Urinary bladder (tissue), 4 donors: Measurements from ENCODE around the gene KRTAP10-9. TPM values are rescaled to one million over a fixed set of nuclear protein-coding genes. Genes with fewer than 3 reads are reported as not detected.
"Not testable (repeated sequence)": the region's sequence is repeated elsewhere in the genome, so short reads cannot be mapped to it uniquely, and the experiment has no call there.

Experiments used
- DNase-seq: peaks from one replicate; pipeline ENCODE4 v3.0.0-alpha.2; 2015; ENCODE audit errors: extremely low spot score
- H3K27ac ChIP-seq: one replicate; pipeline ENCODE4 v1.5.1; 2013; ENCODE audit warnings: low read depth, mild to moderate bottlenecking, moderate library complexity
- H3K36me3 ChIP-seq: one replicate; pipeline ENCODE4 v1.6.1; 2013; ENCODE audit warnings: mild to moderate bottlenecking, moderate library complexity; ENCODE audit not compliant: insufficient read depth
- H3K4me1 ChIP-seq: one replicate; pipeline ENCODE4 v1.6.1; 2013; ENCODE audit warnings: mild to moderate bottlenecking, moderate library complexity; ENCODE audit not compliant: insufficient read depth
- H3K4me3 ChIP-seq: one replicate; pipeline ENCODE4 v1.5.1; 2013; ENCODE audit warnings: low read depth, low read length
- WGBS: extraction: QIAGEN DNeasy Blood & Tissue Kit; methylation state at CpG from one replicate; pipeline ENCODE4 v1.1.7; 2013; 5-methylcytosine and 5-hydroxymethylcytosine counted together
- polyA plus RNA-seq: library from polyadenylated mRNA; stranded (reverse); fragments of 200-250 nt; gene quantifications from one replicate; pipeline ENCODE4 v1.2.3, GENCODE V29; 2013
- total RNA-seq: library from RNA; depleted of rRNA; stranded (reverse); fragments of >200 nt; gene quantifications from one replicate; pipeline ENCODE4 v1.2.3, GENCODE V29; 2014
- donor health status: healthy with polysubstance abuse.
- donor health status: healthy.

The KRTAP10-9 gene
- total and polyA plus RNA-seq, 2 donors, result not detected

DNA sequence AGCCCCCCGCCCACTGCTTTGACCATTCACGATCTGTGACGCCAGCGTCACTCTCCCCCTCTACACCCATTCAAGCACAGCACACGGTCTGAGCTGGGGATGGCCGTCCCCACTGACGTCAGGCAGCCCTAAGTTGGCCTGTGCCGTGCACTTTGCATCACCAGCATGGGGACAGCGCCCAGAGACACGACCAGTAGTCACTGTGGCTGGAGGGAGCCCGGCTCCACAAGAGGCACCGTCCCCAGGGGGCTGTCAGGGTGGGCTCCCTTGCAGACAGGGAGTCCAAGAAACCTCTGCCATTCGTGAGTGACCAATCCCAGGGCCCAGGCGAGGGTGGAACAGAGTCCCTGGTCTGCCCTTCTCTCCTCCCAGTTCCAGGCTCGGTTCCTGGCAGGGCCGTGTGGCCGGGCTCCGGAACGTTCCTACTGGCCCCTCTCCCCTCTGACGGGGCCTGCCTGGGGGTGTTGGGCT is 12.7 kb upstream of the KRTAP10-9 start:
- Histone ChIP-seq H3K4me1 (no peaks in the 10 kb centered on the region), H3K36me3 (no peaks in the 10 kb centered on the region), H3K27ac (no peak overlapping the region), H3K4me3 (no peak overlapping the region)
- 75% methylated on average over 20 of the region's 20 CpGs for WGBS
- DNase-seq, result no peak

- Histone ChIP-seq H3K36me3 (no peaks in the 10 kb centered on the region), H3K4me1 (no peaks in the 10 kb centered on the region), H3K4me3 (no peak overlapping the region), H3K27ac (no peak overlapping the region)
- DNase-seq, result no peak
- WGBS, result 89% methylated on average over 28 of the region's 28 CpGs
These were observed 11.9 kb upstream of the KRTAP10-9 start for GRCh38 chr21:44614961-44615391.

DNA sequence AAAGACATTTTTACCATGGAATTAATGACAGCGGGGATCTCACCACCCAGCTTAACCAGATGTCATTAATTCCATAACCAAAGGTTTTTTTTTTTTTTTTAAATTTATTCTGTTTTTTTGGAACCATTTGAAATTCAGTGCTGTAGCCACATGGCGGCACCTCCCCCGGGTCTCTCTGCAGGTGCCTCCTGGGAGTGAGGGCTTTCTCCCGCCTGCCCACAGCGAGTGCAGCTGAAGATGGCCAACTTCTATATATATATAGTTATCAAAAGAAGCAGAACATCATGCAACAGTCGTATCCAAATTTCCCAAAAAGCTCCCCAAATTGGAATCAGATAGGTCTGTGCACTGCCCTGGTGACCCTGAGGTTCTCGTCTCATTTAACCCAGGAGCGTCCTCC is 11.4 kb upstream of the KRTAP10-9 start:
- WGBS, result 63% methylated on average over 8 of the region's 8 CpGs
- H3K36me3 ChIP-seq, result no peaks in the 10 kb centered on the region
- DNase-seq, result no peak
- H3K27ac ChIP-seq, result no peak overlapping the region
- no peaks in the 10 kb centered on the region for H3K4me1 ChIP-seq
- no peak overlapping the region for H3K4me3 ChIP-seq

DNA sequence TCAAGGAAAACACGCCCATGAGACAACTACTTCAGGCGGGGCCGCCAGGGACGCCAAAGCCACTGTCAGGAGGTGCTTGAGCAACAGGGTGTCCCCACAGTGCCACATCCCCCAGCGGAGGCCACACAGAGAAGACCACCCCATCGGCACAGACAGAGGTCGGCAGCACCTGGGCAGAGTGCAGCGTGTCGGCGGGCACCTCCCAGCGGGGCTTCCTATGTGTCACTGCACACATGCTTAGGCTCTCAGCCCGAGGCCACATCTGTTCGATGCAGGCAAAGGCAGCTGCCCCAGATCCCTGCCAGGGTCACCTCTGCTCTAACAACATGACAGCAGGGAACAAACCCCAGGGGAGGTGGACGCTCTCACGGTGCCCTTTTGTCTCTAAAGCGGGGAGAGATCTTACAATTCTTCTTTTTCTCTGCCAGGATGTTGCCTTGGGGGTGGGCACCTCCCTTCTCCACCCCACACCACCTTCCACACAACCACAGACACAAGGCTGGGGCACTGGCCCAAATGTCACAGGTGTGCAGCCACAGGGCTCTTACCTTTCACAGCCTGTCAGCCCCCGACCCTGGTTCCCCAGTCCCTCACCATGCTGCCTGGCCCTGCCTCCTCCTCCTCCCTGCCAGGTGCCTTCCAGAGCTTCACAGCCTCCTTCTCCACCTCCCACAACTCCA is 10.8 kb upstream of the KRTAP10-9 start:
- Histone ChIP-seq H3K4me3 (no peak overlapping the region), H3K4me1 (no peaks in the 10 kb centered on the region), H3K27ac (no peak overlapping the region), H3K36me3 (no peaks in the 10 kb centered on the region)
- 72% methylated on average over 17 of the region's 17 CpGs for WGBS
- no peak for DNase-seq

- Histone ChIP-seq H3K4me3 (no peak overlapping the region), H3K4me1 (no peaks in the 10 kb centered on the region), H3K27ac (no peak overlapping the region), H3K36me3 (no peaks in the 10 kb centered on the region)
- WGBS, result 73% methylated on average over 16 of the region's 16 CpGs
- no peak for DNase-seq
These were observed 10.3 kb upstream of the KRTAP10-9 start for GRCh38 chr21:44616591-44616926.

DNA sequence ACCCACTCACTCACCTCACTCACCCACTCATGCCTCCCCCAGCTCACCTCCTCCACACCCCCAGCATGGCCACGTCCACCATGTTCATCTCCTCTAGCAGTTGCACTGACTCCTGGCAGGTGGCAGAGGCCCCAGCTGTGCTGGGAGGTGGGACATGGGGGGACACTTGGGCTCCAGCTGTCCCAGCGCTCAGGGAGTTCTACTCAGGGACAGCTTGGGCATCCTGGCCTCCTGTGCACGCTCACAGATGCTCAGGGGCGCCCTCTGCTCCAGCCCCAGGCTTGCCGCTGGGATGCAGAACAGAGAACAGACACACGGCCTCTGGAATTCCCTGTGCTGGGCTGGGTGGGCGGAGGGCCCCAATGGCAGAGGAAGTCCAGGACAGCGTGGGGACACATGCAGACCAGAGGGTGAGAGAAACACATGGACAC is 9.8 kb upstream of the KRTAP10-9 start:
- 55% methylated on average over 8 of the region's 8 CpGs for WGBS
- DNase-seq, result no peak
- H3K36me3 ChIP-seq, result no peaks in the 10 kb centered on the region
- H3K27ac ChIP-seq, result no peak overlapping the region
- H3K4me3 ChIP-seq, result no peak overlapping the region
- no peaks in the 10 kb centered on the region for H3K4me1 ChIP-seq

DNA sequence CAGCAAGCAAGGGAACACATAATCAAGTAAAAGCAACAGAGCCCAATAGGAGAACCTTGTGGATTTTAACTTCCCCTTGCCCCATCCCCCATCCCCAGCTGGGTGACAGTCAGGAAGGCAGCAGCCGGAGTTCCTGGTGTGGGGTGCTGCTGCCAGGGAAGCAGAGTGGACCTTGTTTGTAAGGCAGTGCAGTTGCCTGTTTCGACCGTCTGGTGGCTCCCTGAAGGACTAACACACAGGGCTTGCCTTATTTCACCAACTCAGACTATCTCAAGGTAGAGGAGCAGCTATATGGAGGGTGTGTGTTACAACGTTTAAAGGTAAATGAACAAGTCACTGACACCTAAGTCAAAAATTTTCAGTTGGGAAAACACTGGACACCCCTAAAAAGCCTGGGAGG is 8.4 kb upstream of the KRTAP10-9 start:
- no peak for DNase-seq
- WGBS, result 24% methylated on average over 4 of the region's 4 CpGs
- Histone ChIP-seq H3K4me1 (no peaks in the 10 kb centered on the region), H3K4me3 (no peak overlapping the region), H3K36me3 (no peaks in the 10 kb centered on the region), H3K27ac (no peak overlapping the region)

DNA sequence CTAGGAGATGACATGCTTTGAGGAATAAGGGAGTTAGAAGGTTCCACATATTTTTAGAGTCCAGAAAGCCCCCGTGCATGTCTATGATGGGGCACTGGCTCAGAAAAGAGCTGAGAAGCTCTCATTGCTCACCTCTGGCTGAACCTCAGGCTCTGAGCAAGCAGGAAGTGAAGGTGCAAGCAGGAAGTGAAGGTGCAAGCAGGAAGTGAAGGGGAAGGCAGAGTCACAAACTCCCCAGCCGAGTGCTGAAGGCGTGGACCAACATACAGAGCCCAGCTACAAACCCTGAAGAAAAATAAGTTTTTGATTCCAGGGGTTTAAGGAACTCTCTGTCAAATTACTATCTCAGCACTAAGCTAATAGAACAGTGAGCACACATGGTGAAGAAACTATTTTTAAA is 8.0 kb upstream of the KRTAP10-9 start:
- H3K27ac ChIP-seq, result no peak overlapping the region
- no peaks in the 10 kb centered on the region for H3K36me3 ChIP-seq
- no peaks in the 10 kb centered on the region for H3K4me1 ChIP-seq
- 70% methylated on average over 3 of the region's 3 CpGs for WGBS
- DNase-seq, result no peak
- no peak overlapping the region for H3K4me3 ChIP-seq

DNA sequence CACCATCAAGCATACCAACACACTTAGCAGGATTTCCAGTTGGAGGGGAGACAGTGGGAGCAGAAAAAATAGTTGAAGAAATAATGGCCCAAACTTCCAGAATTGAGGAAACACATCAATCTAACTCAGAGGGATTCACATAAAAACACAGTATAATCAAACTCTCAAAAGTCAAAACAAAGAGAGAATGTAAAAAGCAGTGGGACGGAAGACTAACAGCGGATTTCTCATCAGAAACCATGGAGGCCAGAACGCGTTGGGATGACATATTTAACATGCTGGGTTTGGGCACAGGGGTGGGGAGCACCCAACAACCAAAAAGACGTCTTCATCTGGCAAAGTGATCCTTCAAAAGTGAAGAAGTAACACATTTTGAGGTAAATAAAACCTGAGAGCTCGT is 7.0 kb upstream of the KRTAP10-9 start:
- no peaks in the 10 kb centered on the region for H3K4me1 ChIP-seq
- H3K4me3 ChIP-seq, result no peak overlapping the region
- 85% methylated on average over 6 of the region's 6 CpGs for WGBS
- DNase-seq, result no peak
- no peak overlapping the region for H3K27ac ChIP-seq
- no peaks in the 10 kb centered on the region for H3K36me3 ChIP-seq

DNA sequence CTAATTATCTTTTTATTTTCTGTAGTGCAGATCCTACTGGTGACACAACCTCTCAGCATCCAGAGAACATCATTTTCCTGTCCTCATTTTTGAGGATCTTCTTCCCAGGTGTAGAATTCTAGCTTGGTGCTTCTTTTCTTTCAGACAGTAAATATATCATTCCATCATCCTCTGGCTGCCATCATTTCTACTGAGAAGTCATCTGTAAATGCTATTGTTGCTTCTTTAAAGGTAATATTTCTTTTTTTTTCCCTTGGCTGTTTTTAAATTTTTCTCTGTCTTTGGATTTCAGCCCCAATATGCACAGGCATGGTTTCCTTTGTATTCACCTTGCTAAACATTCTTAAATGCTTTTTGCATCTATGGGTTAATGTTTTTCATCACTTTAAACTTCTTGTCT is 3.3 kb upstream of the KRTAP10-9 start:
- DNase-seq, result no peak
- Histone ChIP-seq H3K27ac (no peak overlapping the region), H3K4me3 (no peak overlapping the region), H3K36me3 (no peaks in the 10 kb centered on the region), H3K4me1 (no peaks in the 10 kb centered on the region)

GRCh38 chr21:44625756-44626155 is 1.1 kb upstream of the KRTAP10-9 start:
- 89% methylated on average over 7 of the region's 7 CpGs for WGBS
- no peak for DNase-seq
- H3K4me3 ChIP-seq, result no peak overlapping the region
- no peaks in the 10 kb centered on the region for H3K36me3 ChIP-seq
- H3K4me1 ChIP-seq, result no peaks in the 10 kb centered on the region
- no peak overlapping the region for H3K27ac ChIP-seq

DNA sequence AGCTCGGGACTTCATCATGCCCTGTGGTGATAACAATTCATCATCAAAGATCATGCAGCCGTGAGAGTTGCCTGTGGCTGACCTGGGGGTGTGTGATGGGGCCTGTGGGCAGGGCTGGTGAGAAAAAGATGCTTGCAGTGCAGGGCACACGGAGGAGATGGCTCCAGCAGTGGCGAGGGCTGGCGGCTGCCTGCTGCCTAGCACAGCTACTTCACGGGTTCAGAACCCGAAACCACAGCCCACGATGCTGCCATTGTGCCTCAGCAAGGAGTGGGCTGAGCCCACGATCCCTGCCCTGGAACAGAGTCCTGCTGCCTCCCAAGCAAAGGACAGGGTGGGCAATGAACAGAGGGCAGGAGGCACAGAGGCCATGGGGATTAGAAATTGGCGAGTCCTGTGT is 631 bp upstream of the KRTAP10-9 start:
- Histone ChIP-seq H3K4me1 (no peaks in the 10 kb centered on the region), H3K36me3 (no peaks in the 10 kb centered on the region), H3K27ac (no peak overlapping the region), H3K4me3 (no peak overlapping the region)
- 69% methylated on average over 10 of the region's 10 CpGs for WGBS
- no peak for DNase-seq

GRCh38 chr21:44627181-44627822 is 409 bp downstream of the KRTAP10-9 start:
- H3K36me3 ChIP-seq, H3K4me1 ChIP-seq, DNase-seq, H3K4me3 ChIP-seq, H3K27ac ChIP-seq: not testable (repeated sequence)
- 77% methylated on average over 19 of the region's 20 CpGs for WGBS

- not testable (repeated sequence) for H3K36me3 ChIP-seq, H3K4me1 ChIP-seq, DNase-seq, H3K27ac ChIP-seq, H3K4me3 ChIP-seq
- 23% methylated on average over 15 of the region's 15 CpGs for WGBS
These were observed 939 bp downstream of the KRTAP10-9 start for GRCh38 chr21:44627831-44628233.
